Osteoblast (primary cell): Measurements from ENCODE around the gene GLP1R. TPM values are rescaled to one million over a fixed set of nuclear protein-coding genes. Genes with fewer than 3 reads are reported as not detected.

ENCODE experiments used
- DNase-seq: peaks from one replicate; pipeline ENCODE4 v3.0.0; 2011; ENCODE audit warnings: low spot score, mixed read lengths; ENCODE audit not compliant: insufficient read length; ENCODE audit errors: missing footprints
- H2AFZ ChIP-seq: 2 replicates; pipeline ENCODE4 v1.6.0; 2011; ENCODE audit warnings: mild to moderate bottlenecking, low read length
- H3K27ac ChIP-seq: 2 replicates; pipeline ENCODE4 v1.5.1; 2011; ENCODE audit warnings: mild to moderate bottlenecking, low read depth, low read length, moderate library complexity
- H3K27me3 ChIP-seq: 2 replicates; pipeline ENCODE4 v1.6.0; 2012; ENCODE audit warnings: mild to moderate bottlenecking, control low read depth, inconsistent platforms, low read length, moderate library complexity; ENCODE audit not compliant: insufficient read depth
- H3K36me3 ChIP-seq: 2 replicates; pipeline ENCODE4 v1.5.1; 2011; ENCODE audit warnings: mild to moderate bottlenecking, low read length, control low read depth, moderate library complexity; ENCODE audit not compliant: insufficient read depth
- H3K4me1 ChIP-seq: 2 replicates; pipeline ENCODE4 v1.5.1; 2011; ENCODE audit warnings: mild to moderate bottlenecking, low read length, control low read depth, moderate library complexity; ENCODE audit not compliant: insufficient read depth
- H3K4me2 ChIP-seq: 2 replicates; pipeline ENCODE4 v1.6.0; 2011; ENCODE audit warnings: mild to moderate bottlenecking, low read length; ENCODE audit not compliant: insufficient read depth
- H3K4me3 ChIP-seq: fragments of 200-600 bp; sonication (generic); 3 replicates; pipeline ENCODE4 v1.5.1; 2012; ENCODE audit warnings: mild to moderate bottlenecking, low read length, inconsistent platforms; ENCODE audit not compliant: insufficient read depth
- H3K79me2 ChIP-seq: 2 replicates; pipeline ENCODE4 v1.6.0; 2012; ENCODE audit warnings: mild to moderate bottlenecking, low read length, control low read depth, inconsistent platforms; ENCODE audit not compliant: insufficient read depth
- H3K9me3 ChIP-seq: 2 replicates; pipeline ENCODE4 v1.5.1; 2011; ENCODE audit warnings: low read depth, low read length, control low read depth
- H4K20me1 ChIP-seq: 2 replicates; pipeline ENCODE4 v1.6.0; 2012; ENCODE audit warnings: mild to moderate bottlenecking, low read length, control low read depth; ENCODE audit not compliant: insufficient read depth
- total RNA-seq: library from RNA; depleted of rRNA; stranded (reverse); fragments of >200 nt; gene quantifications from 2 replicates; pipeline ENCODE4 v1.2.3, GENCODE V29; 2012
- TF ChIP-seq, protein P1 (sequence below): IDR thresholded peaks from 2 replicates; pipeline ENCODE4 v1.5.1; 2011; ENCODE audit warnings: mild to moderate bottlenecking, low read depth, low read length, moderate library complexity; ENCODE audit errors: extremely low read depth

GLP1R gene
- total RNA-seq, 1 donor: not detected

DNA sequence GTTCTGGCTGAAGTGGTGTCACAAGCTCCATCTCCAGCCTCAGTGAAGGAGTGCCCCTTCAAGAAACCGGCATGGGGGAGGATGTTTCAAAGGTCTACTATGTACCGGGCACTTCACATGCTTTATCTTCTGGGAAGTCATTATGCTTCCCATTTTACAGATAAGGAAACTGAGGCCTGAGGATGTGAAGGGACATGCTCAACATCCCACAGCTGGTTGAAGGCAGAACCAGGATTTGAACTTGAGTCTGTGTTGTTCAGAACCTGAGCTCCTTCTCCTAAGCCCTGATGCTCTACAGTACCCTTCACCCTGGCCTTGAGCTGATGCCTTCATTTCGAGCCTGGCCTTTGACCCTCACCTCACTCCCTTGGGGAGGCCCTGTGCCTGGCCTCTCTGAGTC, 13.0 kb downstream of the GLP1R start:
- Histone ChIP-seq H3K27ac (no peak overlapping the region), H3K27me3 (no peaks in the 10 kb centered on the region), H3K4me1 (no peaks in the 10 kb centered on the region), H4K20me1 (no peaks in the 10 kb centered on the region), H3K79me2 (no peaks in the 10 kb centered on the region), H3K4me2 (no peak overlapping the region), H3K36me3 (no peaks in the 10 kb centered on the region), H2AFZ (no peak overlapping the region), H3K4me3 (no peak overlapping the region), H3K9me3 (no peaks in the 10 kb centered on the region)
- TF ChIP-seq, protein P1, sequence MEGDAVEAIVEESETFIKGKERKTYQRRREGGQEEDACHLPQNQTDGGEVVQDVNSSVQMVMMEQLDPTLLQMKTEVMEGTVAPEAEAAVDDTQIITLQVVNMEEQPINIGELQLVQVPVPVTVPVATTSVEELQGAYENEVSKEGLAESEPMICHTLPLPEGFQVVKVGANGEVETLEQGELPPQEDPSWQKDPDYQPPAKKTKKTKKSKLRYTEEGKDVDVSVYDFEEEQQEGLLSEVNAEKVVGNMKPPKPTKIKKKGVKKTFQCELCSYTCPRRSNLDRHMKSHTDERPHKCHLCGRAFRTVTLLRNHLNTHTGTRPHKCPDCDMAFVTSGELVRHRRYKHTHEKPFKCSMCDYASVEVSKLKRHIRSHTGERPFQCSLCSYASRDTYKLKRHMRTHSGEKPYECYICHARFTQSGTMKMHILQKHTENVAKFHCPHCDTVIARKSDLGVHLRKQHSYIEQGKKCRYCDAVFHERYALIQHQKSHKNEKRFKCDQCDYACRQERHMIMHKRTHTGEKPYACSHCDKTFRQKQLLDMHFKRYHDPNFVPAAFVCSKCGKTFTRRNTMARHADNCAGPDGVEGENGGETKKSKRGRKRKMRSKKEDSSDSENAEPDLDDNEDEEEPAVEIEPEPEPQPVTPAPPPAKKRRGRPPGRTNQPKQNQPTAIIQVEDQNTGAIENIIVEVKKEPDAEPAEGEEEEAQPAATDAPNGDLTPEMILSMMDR: no peak
- DNase-seq: peak; percentile 41

DNA sequence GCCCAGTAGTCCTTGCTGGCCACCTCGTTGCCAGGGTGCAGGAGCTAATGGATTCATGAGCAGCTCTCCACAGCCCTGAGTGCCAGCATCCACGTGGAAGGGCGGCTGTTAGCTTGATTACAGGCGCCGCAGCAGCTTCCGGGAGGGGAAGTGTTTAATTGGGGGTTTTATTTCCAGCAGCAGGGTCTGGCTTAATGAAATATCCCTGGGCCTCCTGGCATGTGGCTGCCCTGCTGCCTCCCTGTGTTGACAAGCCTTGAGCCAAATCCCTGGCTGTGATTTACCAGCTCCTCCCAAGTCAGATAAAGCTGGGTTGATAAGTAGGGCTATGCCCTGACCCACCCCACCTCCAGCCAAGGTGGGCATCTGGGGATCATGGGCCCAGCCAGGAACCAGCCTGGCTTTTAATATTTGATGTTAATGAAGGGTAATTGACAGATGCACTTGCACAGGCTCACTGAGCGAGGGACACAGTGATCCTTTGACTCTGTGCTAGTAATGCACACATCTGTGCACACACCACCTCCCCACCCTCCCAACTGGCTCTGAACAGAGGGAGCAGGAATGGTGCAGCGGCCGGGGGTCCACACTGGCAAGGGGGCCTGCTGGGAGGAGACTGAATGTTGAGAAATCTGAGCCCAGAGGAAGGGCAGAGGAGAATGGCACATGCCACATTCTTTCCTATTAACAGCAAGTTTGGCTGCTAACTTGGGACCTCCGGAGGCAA, 13.6 kb downstream of the GLP1R start:
- TF ChIP-seq, protein P1: no peak
- Histone ChIP-seq H3K27ac (no peak overlapping the region), H3K36me3 (no peaks in the 10 kb centered on the region), H4K20me1 (no peaks in the 10 kb centered on the region), H3K9me3 (no peaks in the 10 kb centered on the region), H3K4me1 (no peaks in the 10 kb centered on the region), H3K4me2 (no peak overlapping the region), H2AFZ (no peak overlapping the region), H3K27me3 (no peaks in the 10 kb centered on the region), H3K79me2 (no peaks in the 10 kb centered on the region), H3K4me3 (no peak overlapping the region)
- DNase-seq: peak; percentile 21

DNA sequence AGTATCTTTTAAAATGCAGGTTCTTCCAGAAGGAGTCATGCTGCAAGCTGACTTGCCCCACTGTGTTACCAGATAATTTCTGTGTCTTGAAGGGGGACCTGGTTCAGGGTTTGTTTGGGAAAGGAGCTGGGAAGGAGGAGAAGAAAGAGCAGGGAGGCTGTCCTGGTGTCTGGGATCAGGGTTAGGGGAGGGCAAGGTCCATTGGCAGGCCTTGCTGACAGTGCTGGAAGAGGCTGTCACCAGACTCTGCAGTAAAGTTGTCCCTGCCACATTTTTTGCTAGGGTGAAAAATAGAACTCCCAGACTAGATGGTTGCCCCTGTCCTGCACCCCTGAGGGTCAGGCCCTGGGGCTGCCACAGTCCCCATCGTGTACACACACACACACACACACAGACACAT, 14.9 kb downstream of the GLP1R start:
- Histone ChIP-seq H3K4me3 (no peak overlapping the region), H3K79me2 (no peaks in the 10 kb centered on the region), H4K20me1 (no peaks in the 10 kb centered on the region), H3K4me2 (no peak overlapping the region), H3K27ac (no peak overlapping the region), H3K36me3 (no peaks in the 10 kb centered on the region), H3K27me3 (no peaks in the 10 kb centered on the region), H2AFZ (no peak overlapping the region), H3K9me3 (no peaks in the 10 kb centered on the region), H3K4me1 (no peaks in the 10 kb centered on the region)
- TF ChIP-seq, protein P1: no peak
- DNase-seq: peak; percentile 31

DNA sequence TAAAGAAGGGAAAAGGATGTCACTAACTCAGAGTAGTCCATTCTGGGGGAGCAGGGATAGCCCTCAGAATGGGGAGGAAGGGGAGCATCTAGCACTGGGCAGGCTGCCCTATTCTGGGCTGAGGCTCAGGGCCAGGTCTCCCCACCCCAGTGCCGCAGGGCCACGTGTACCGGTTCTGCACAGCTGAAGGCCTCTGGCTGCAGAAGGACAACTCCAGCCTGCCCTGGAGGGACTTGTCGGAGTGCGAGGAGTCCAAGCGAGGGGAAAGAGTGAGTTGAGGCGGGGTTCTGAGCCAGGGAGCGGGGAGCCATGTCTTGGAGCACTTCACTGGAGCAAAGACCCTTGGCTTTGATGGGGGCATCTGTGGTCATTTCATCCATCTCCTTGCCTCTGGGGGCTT, 17.0 kb downstream of the GLP1R start:
- TF ChIP-seq, protein P1: no peak
- Histone ChIP-seq H3K9me3 (no peaks in the 10 kb centered on the region), H2AFZ (no peak overlapping the region), H3K79me2 (no peaks in the 10 kb centered on the region), H3K27me3 (no peaks in the 10 kb centered on the region), H3K4me3 (no peak overlapping the region), H3K36me3 (no peaks in the 10 kb centered on the region), H3K4me2 (no peak overlapping the region), H3K4me1 (no peaks in the 10 kb centered on the region), H4K20me1 (no peaks in the 10 kb centered on the region), H3K27ac (no peak overlapping the region)
- peak; percentile 62 for DNase-seq
